Esophagus squamous epithelium (tissue), 5 donors: ENCODE data around the gene ADAM11. TPM values are rescaled to one million over a fixed set of nuclear protein-coding genes. Genes with fewer than 3 reads are reported as not detected.

Experiments used
- DNase-seq: peaks from one replicate; lab custom pipeline; 2025; lab: John Stamatoyannopoulos, UW
- H3K27ac ChIP-seq, 4 donors: fragments of 200-600 bp; sonication (generic); one replicate each; pipeline ENCODE4 v1.5.1; 2016 to 2019; ENCODE audit warnings: mild to moderate bottlenecking in 1 of 4
- H3K27me3 ChIP-seq, 4 donors: fragments of 200-600 bp; sonication (generic); 1 replicate in 3 of 4; 2 replicates in 1 of 4; pipeline versions ENCODE4 v1.5.1 to v1.6.0; 2017 to 2021; ENCODE audit warnings: antibody characterized with exemption in 1 of 4
- H3K36me3 ChIP-seq, 3 donors: fragments of 200-600 bp; sonication (generic); one replicate each; pipeline ENCODE4 v1.5.1; 2016 to 2019
- H3K4me1 ChIP-seq, 3 donors: fragments of 200-600 bp; sonication (generic); one replicate each; pipeline ENCODE4 v1.5.1; 2017 to 2019
- H3K4me3 ChIP-seq, 4 donors: fragments of 200-600 bp; sonication (generic); 1 replicate in 3 of 4; 2 replicates in 1 of 4; pipeline ENCODE4 v1.5.1; 2016 to 2019; ENCODE audit warnings: mild to moderate bottlenecking in 2 of 4, moderate library complexity in 1 of 4
- H3K9me3 ChIP-seq, 3 donors: fragments of 200-600 bp; sonication (generic); one replicate each; pipeline ENCODE4 v1.5.1; 2016 to 2019
- POLR2A ChIP-seq, 4 donors: fragments of 450-650 bp; IDR thresholded peaks; one replicate each; pipeline ENCODE4 v1.6.1; 2017; ENCODE audit warnings: antibody characterized with exemption in 4 of 4, mild to moderate bottlenecking in 4 of 4, moderate library complexity in 3 of 4
- WGBS, 2 donors: methylation state at CpG; one replicate each; pipeline ENCODE4 v1.1.5; 2018; 5-methylcytosine and 5-hydroxymethylcytosine counted together
- intact Hi-C: fragments of 100-400 bp; cut with DNase I; formaldehyde crosslinking; loops from one replicate; pipeline ENCODE4 v1.15.0; 2022
- total RNA-seq, 4 donors: library from RNA; depleted of rRNA; stranded (reverse); fragments of >200 nt; gene quantifications; one replicate each; pipeline ENCODE4 v1.1.0, GENCODE V29; 2016
- TF ChIP-seq, protein P1 (sequence below), 6 experiments: fragments of 450-650 bp in 4 of 6; fragments of 200-600 bp in 2 of 6; sonication (generic) in 2 of 6; IDR thresholded peaks; one replicate each; pipeline ENCODE4 v1.5.1; 2016 to 2019; ENCODE audit warnings: antibody characterized with exemption in 6 of 6, mild to moderate bottlenecking in 4 of 6, moderate library complexity in 4 of 6
- donor health status: DM: yes; HTN: yes; CAD: no.

The ADAM11 gene
- total RNA-seq, 4 donors from 2014 or later = 0.18 to 0.38 TPM; not detected in 2

DNA sequence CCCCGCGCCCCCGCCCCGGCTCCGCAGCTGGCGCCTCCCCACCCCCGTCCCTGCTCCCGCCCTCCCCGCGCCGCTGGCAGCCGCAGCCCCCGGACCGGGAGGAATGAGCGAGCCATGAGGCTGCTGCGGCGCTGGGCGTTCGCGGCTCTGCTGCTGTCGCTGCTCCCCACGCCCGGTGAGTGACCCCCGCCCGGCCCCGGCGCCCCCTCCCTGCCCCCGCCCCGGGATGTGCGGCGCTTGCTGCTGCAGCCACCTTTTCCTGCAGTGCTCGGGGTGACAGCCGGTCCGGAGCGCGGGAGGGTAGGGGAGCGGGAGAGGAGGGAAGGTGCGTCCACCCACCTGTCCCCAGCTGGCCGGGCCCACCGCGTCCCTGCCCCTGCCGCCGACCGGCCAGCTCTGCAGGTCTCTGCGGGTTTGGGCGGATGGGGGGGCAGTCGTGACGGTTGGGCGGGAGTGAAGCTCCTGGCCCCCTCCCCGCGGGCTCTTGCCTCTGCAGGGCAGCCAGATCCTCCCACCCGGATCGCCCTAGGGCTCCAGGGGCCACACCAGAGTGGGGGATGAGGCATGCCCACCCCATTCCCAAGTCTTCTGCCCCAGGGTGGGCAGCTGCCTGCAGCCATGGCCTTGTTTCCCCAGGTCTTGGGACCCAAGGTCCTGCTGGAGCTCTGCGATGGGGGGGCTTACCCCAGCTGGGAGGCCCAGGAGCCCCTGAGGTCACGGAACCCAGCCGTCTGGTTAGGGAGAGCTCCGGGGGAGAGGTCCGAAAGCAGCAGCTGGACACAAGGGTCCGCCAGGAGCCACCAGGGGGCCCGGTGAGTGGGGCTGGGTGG lies 513 bp downstream of the ADAM11 start:
- DNase-seq = no peak
- no peak overlapping the region for H3K27ac ChIP-seq
- H3K4me1 ChIP-seq = peaks cover 10 to 17% (median 14%) of the 10 kb centered on the region in 3 donors
- H3K27me3 ChIP-seq = peaks cover 5 to 63% (median 12%) of the 10 kb centered on the region in 4 donors
- no CpG with 5 or more reads among the region's 60 CpGs for WGBS, 2 donors
- peak overlapping the region; percentile 20 to 72 (median 38) for H3K4me3 ChIP-seq
- intact Hi-C loops = no loop called here
- no peaks in the 10 kb centered on the region for H3K9me3 ChIP-seq
- no peaks in the 10 kb centered on the region for H3K36me3 ChIP-seq
- no peak for TF ChIP-seq POLR2A (IDR thresholded peaks at IDR 0.05)
- TF ChIP-seq, protein P1, sequence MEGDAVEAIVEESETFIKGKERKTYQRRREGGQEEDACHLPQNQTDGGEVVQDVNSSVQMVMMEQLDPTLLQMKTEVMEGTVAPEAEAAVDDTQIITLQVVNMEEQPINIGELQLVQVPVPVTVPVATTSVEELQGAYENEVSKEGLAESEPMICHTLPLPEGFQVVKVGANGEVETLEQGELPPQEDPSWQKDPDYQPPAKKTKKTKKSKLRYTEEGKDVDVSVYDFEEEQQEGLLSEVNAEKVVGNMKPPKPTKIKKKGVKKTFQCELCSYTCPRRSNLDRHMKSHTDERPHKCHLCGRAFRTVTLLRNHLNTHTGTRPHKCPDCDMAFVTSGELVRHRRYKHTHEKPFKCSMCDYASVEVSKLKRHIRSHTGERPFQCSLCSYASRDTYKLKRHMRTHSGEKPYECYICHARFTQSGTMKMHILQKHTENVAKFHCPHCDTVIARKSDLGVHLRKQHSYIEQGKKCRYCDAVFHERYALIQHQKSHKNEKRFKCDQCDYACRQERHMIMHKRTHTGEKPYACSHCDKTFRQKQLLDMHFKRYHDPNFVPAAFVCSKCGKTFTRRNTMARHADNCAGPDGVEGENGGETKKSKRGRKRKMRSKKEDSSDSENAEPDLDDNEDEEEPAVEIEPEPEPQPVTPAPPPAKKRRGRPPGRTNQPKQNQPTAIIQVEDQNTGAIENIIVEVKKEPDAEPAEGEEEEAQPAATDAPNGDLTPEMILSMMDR (IDR thresholded peaks at IDR 0.05) = no peak

- H3K9me3 ChIP-seq = no peaks in the 10 kb centered on the region
- no peak overlapping the region for H3K27ac ChIP-seq
- no peak overlapping the region for H3K4me3 ChIP-seq
- peaks cover 10 to 17% (median 14%) of the 10 kb centered on the region in 3 donors for H3K4me1 ChIP-seq
- TF ChIP-seq, protein P1 (IDR thresholded peaks at IDR 0.05) = no peak
- TF ChIP-seq POLR2A (IDR thresholded peaks at IDR 0.05) = no peak
- intact Hi-C loops = no loop called here
- no peak for DNase-seq
- no CpG with 5 or more reads among the region's 3 CpGs for WGBS, 2 donors
- no peaks in the 10 kb centered on the region for H3K36me3 ChIP-seq
- peaks cover 5 to 69% (median 12%) of the 10 kb centered on the region in 4 donors for H3K27me3 ChIP-seq
Observed at GRCh38 chr17:44759916-44760243, 1.1 kb downstream of the ADAM11 start.

- Histone ChIP-seq H3K27ac (no peak overlapping the region), H3K27me3 (peaks cover 5 to 74% (median 12%) of the 10 kb centered on the region in 4 donors), H3K9me3 (no peaks in the 10 kb centered on the region), H3K4me1 (peaks cover 10 to 17% (median 14%) of the 10 kb centered on the region in 3 donors), H3K36me3 (no peaks in the 10 kb centered on the region), H3K4me3 (no peak overlapping the region)
- DNase-seq = no peak
- 68 to 69% methylated on average over 13 of the region's 13 CpGs for WGBS, 2 donors
- TF ChIP-seq, protein P1 (IDR thresholded peaks at IDR 0.05) = no peak
- TF ChIP-seq POLR2A (IDR thresholded peaks at IDR 0.05) = no peak
- intact Hi-C loops = no loop called here
Observed at GRCh38 chr17:44760474-44761308, 1.9 kb downstream of the ADAM11 start.

- no peak overlapping the region for H3K4me3 ChIP-seq
- DNase-seq = no peak
- no peak overlapping the region for H3K27ac ChIP-seq
- peaks cover 5 to 83% (median 12%) of the 10 kb centered on the region in 4 donors for H3K27me3 ChIP-seq
- H3K36me3 ChIP-seq = no peaks in the 10 kb centered on the region
- no peaks in the 10 kb centered on the region for H3K9me3 ChIP-seq
- intact Hi-C loops = no loop called here
- TF ChIP-seq, protein P1 (IDR thresholded peaks at IDR 0.05) = no peak
- TF ChIP-seq POLR2A (IDR thresholded peaks at IDR 0.05) = no peak
- WGBS, 2 donors = 73 to 74% methylated on average over 12 to 13 of the region's 17 CpGs
- H3K4me1 ChIP-seq = peaks cover 10 to 17% (median 14%) of the 10 kb centered on the region in 3 donors
Observed at GRCh38 chr17:44761932-44762810, 3.4 kb downstream of the ADAM11 start.
